OCI-LY3 (cell line): ENCODE data around the gene ABCC3.

ENCODE experiments used
- EZH2phosphoT487 ChIP-seq: fragments of 200-600 bp; shearing (Covaris generic); IDR thresholded peaks from 2 replicates; pipeline ENCODE4 v1.6.1; 2018; ENCODE audit warnings: antibody characterized with exemption, mixed run types, low read depth
- TF ChIP-seq, protein P1 (sequence below): fragments of 200-600, 300-600 bp; sonication (generic); IDR thresholded peaks from 2 replicates; pipeline ENCODE4 v1.5.1; 2014; ENCODE audit warnings: antibody characterized with exemption, low read length, low read depth

DNA sequence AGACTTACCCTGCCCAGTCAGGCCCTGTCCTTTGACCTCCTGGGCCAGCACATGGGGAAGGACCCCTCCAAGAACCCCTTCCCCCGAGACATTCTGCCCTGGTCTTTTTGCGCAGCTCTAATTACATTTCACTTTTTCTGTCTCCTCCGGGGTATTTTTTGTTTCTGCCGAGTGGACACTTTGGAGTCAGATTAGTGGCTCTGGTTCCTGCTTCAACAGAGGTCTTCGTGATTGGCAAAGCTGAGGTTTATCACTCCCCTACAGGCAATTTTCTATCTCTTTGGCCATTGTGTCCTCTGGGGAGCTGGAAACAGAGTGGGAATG, 49.6 kb downstream of the ABCC3 start:
- TF ChIP-seq, protein P1, sequence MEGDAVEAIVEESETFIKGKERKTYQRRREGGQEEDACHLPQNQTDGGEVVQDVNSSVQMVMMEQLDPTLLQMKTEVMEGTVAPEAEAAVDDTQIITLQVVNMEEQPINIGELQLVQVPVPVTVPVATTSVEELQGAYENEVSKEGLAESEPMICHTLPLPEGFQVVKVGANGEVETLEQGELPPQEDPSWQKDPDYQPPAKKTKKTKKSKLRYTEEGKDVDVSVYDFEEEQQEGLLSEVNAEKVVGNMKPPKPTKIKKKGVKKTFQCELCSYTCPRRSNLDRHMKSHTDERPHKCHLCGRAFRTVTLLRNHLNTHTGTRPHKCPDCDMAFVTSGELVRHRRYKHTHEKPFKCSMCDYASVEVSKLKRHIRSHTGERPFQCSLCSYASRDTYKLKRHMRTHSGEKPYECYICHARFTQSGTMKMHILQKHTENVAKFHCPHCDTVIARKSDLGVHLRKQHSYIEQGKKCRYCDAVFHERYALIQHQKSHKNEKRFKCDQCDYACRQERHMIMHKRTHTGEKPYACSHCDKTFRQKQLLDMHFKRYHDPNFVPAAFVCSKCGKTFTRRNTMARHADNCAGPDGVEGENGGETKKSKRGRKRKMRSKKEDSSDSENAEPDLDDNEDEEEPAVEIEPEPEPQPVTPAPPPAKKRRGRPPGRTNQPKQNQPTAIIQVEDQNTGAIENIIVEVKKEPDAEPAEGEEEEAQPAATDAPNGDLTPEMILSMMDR: no peak
- TF ChIP-seq EZH2phosphoT487: no peak
